GM18951 (cell line): ENCODE measurements around the gene BCAS3.
A peak's percentile ranks its signal among the peaks of the same experiment; 100 is the strongest.

Experiments used
- POLR2A ChIP-seq: IDR thresholded peaks from 4 replicates; pipeline ENCODE4 v1.6.1; 2011; ENCODE audit warnings: mild to moderate bottlenecking; ENCODE audit not compliant: insufficient read length, insufficient read depth; ENCODE audit errors: extremely low read depth
- in situ Hi-C: fragments of 300-500 bp; cut with MboI; formaldehyde crosslinking; loops from one replicate; pipeline ENCODE4 v1.12.0; 2022; ENCODE audit warnings: low sequenced_read_pairs, mixed read lengths, inconsistent platforms; ENCODE audit not compliant: unreplicated experiment

The BCAS3 gene

GRCh38 chr17:61405686-61406536 lies 728.3 kb downstream of the BCAS3 start:
- TF ChIP-seq POLR2A, result no peak
- in situ Hi-C loops, result loop anchor here (25.0 kb wide), 1 partner anchor 431 kb away; no protein-coding TSS in a partner anchor

DNA sequence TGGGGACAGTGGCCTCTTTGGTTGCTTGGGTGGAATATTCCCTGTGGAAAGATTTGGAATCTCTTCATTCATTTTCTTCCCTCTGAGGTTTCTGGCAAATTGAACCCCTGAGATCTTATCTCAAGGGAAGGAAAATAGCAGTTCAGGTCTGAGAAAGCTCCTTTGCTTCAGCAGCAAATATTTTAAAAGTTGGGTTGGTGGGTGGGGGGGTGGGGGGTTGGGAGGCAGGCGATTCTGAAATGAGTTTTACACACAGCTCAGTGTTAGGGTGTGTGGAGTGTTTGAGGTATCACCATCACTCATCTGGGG lies 728.8 kb downstream of the BCAS3 start:
- in situ Hi-C loops, result loop anchor here (25.0 kb wide), 1 partner anchor 431 kb away; no protein-coding TSS in a partner anchor
- TF ChIP-seq POLR2A, result no peak

DNA sequence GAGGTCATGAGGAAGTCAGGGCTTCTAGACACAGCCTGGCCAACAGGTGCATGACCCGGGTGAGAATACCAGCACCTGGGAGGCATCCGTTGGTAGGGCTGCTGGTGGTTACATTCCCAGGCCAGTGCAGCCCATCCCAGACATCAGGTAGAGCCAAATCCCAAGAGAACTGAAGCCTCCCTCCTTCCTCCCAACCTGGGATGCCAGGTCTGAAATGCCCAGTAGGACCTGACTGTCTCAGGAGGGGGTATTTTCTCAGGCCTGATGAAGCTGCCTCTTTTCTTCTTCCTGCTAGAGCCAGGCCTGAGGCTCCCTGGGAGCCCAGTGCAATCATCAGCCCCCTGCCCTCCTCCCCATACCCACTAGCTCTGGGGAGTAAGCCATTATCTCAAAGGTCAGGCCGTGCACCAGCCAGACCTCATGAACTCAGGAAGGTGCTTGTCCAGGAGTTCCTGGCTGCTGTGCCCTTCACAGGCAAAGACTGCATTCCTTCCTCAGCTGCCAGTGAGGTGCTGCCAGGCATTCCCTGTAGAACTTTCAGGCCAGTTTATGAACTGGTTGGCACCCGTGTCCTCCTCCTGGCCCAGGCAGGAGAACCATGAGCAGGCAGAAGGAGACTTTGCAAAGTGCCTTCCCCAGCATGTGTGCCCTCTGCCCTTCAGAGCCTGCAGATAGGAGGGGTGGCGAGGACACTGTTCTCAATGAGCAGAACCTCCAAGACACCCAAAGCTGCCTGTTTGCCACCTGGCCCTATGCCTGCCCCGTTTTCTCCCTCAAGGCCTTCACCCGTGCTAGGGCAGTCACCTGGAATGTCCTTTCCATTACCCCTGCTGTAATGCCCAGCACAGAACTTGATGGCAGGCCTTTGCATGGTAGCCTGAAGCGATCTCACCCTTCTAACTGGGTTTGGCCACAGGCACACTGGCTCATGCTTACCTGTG lies 729.6 kb downstream of the BCAS3 start:
- in situ Hi-C loops, result loop anchor here (25.0 kb wide), 1 partner anchor 430 kb away; no protein-coding TSS in a partner anchor
- TF ChIP-seq POLR2A, result no peak

DNA sequence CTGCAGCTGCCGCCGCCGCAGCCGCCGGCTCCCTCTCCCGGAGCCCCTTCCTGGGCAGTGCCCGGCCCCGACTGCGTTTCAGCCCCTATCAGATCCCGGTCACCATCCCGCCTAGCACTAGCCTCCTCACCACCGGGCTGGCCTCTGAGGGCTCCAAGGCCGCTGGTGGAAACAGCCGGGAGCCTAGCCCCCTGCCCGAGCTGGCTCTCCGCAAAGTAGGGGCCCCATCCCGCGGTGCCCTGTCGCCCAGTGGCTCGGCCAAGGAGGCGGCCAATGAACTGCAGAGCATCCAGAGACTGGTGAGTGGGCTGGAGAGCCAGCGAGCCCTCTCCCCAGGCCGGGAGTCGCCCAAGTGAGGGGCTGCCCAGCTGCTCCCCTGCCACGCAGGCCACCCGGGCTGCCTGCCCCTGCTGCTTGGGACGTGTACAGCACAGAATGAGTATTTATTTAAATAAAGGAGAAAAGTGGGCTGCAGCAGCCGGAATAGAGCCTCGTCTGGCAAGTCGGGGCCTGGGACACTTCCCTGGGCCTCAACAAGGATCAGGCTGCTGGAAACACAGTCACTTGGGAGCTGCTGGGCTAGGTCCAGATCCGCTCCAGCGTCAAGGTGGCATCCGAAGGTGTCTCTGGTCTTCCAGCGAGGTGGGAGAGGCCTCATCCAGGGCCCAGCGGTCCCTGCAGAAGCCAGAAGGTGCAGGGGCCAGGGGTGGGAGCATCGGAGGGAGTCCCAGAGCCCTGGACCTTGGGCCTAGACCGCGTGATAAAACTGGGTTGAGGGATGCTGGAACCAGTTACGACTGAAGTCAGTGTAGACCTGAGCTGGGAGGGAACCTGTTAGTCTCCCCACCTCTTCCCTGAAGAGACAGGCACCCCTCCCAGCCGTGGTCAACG lies 730.7 kb downstream of the BCAS3 start:
- TF ChIP-seq POLR2A, result no peak

GRCh38 chr17:61409301-61410112 lies 731.9 kb downstream of the BCAS3 start:
- in situ Hi-C loops, result loop anchor here (25.0 kb wide), 1 partner anchor 428 kb away; no protein-coding TSS in a partner anchor
- no peak for TF ChIP-seq POLR2A

More for the DNA sequence above, 730.7 kb downstream of the BCAS3 start:
- in situ Hi-C loops, result loop anchor here (25.0 kb wide), 1 partner anchor 429 kb away; no protein-coding TSS in a partner anchor

DNA sequence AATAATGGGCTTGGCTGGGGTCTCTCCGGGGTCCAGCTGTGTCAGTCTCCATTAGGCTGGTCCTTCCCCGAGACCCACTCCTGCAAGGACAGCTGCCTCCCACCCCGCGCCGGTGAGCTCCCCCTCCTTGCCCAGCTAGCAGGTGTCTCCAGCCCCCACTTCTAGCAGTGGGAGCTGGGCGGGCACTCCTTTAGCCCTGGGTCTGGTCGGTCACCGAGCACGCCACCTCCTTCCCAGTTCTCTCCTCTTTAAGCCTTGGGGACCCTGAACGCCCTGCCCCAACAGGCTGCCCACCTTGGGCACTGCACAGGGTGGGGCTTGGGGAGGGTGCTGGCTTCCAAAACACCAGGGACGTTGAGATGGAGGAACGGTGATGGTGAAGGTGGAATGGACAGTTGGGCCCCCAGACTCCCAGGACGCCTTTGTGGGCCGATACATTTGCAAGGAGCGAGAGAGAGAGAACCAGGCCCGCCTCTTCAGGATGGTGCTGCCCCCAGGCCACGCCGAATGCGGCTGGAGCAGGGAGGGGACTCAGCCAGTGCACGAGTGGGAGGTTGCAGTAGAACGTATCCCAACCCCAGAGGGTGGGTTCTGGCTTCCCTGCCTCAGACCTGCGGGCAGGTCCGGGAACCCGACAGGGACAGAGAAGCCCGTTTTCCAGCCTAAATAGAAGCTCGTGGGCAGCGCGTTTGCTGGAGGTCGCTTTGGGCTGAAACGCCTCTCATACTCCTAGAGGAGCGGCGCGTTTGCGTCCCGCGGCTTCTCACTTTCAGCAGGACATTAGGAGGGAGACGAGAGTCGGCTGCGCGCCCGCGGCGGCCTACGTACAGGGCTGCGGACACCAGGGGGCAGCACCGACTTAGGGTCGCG lies 732.7 kb downstream of the BCAS3 start:
- no peak for TF ChIP-seq POLR2A
- in situ Hi-C loops, result loop anchor here (25.0 kb wide), 1 partner anchor 427 kb away; no protein-coding TSS in a partner anchor

- no peak for TF ChIP-seq POLR2A
- in situ Hi-C loops, result loop anchor here (25.0 kb wide), 1 partner anchor 426 kb away; no protein-coding TSS in a partner anchor
Measured at GRCh38 chr17:61411011-61411260, 733.3 kb downstream of the BCAS3 start.

- no peak for TF ChIP-seq POLR2A
- in situ Hi-C loops, result loop anchor here (25.0 kb wide), 1 partner anchor 426 kb away; no protein-coding TSS in a partner anchor
Measured at GRCh38 chr17:61411261-61412142, 733.9 kb downstream of the BCAS3 start.

GRCh38 chr17:61412143-61412859 lies 734.6 kb downstream of the BCAS3 start:
- TF ChIP-seq POLR2A, result peak; percentile 29
- in situ Hi-C loops, result loop anchor here (25.0 kb wide), 1 partner anchor 425 kb away; no protein-coding TSS in a partner anchor
